T47D (cell line): Measurements from ENCODE around the gene CIDEB.
A peak's percentile ranks its signal among the peaks of the same experiment; 100 is the strongest.
"Not testable (repeated sequence)": the region's sequence is repeated elsewhere in the genome, so short reads cannot be mapped to it uniquely, and the experiment has no call there.

Source experiments
- DNase-seq, 2 experiments: peaks; one replicate each; pipeline versions ENCODE4 v3.0.0 to v3.0.0-alpha.2; 2011 to 2012; ENCODE audit warnings: low read depth in 1 of 2, low spot score in 1 of 2
- JUND ChIP-seq: IDR thresholded peaks from 2 replicates; pipeline ENCODE4 v1.6.1; 2012; ENCODE audit warnings: low read depth
- in situ Hi-C: cut with HindIII; loops from 2 replicates; pipeline ENCODE4 v1.10.0; 2016; ENCODE audit warnings: low sequenced_read_pairs, low pct_unique_long_range_greater_than_20kb

CIDEB gene

DNA sequence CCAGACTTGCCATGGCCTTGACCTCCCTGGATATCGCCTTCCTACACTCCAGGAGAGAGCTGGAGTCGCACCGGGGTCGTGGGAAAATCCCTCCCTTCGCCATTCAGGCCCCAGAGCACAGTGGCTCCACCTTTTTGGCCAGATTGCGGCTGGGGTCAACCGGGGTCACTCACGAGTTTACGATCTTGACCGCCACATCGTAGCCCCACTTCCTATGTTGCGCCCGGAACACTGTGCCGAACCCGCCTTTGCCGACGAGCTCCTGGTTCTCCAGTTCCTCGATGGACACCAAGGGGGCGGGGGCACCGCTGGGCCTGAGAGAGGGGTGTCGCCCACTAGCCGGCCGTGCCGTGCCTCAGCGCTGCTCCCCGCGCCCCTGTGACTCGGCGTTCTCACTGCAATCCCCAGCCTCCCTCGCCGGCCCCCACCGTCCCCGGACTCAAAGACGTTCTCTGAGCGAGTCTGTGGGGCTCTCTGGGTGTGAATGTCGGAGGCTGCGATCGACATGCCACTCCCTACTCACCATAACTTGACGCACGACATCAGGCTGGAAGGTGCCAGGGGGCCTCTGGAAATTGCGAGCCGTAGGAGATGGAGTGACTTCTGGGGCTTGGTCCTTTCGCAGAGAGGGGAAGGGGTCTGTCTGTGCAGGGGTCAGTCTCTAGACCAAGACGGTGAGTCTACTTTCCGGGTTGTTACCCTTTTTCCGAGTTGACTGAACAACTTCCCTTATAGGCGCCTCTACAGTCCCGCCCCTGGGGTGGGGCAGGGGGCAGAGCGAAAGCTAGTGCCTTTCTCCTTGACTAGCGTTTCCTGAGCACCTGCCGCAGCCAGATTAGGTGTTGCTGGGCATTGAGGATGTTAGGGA, 31.7 kb upstream of the CIDEB start, which contains the start of gene RIPK3:
Gene RIPK3 (minus strand): TSS at position 708 of the 868 bp plus-strand sequence. CDS start 165 bp downstream, at position 543.
- DNase-seq = peak in 1 of 2 experiments; percentile 27
- TF ChIP-seq JUND = no peak
- in situ Hi-C loops = no loop called here

DNA sequence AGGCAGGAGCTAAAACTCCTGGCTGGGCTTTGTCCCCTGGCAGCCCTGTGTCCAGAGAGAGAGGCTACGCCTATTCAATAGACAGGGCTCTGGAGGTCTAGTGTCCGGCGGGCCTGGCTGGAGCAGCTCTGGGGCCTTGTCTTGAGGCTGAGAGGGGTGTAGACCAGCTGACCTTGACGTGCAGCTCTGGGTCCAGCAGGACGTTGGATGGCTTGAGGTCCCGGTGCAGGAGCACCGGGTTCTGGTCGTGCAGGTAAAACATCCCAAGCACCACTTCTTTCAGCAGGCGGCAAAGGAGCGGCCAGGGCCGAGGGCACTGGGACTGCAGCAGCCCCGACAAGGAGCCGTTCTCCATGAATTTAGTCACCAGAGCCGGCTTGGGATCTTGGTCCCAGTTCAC, 31.1 kb upstream of the CIDEB start:
- no peak for DNase-seq
- in situ Hi-C loops = no loop called here
- no peak for TF ChIP-seq JUND

DNA sequence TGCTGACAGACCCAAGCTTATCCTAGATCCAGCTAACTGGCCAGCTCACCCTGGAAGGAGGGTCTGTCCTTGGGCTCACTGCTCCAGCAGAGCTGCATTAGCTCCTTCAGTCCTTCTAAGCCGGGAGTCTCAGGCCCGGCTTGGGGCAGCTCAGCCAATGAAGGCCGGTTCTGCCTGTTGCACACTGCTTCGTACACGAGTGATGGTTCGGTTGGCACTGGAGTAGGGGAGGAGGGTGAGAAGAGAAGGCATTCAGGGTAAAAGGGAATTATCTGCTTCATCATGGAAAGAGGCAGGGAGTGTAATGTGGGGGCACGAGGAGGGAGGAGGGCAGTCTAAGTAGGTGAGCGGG, 30.0 kb upstream of the CIDEB start:
- no peak for TF ChIP-seq JUND
- DNase-seq = no peak
- in situ Hi-C loops = no loop called here

DNA sequence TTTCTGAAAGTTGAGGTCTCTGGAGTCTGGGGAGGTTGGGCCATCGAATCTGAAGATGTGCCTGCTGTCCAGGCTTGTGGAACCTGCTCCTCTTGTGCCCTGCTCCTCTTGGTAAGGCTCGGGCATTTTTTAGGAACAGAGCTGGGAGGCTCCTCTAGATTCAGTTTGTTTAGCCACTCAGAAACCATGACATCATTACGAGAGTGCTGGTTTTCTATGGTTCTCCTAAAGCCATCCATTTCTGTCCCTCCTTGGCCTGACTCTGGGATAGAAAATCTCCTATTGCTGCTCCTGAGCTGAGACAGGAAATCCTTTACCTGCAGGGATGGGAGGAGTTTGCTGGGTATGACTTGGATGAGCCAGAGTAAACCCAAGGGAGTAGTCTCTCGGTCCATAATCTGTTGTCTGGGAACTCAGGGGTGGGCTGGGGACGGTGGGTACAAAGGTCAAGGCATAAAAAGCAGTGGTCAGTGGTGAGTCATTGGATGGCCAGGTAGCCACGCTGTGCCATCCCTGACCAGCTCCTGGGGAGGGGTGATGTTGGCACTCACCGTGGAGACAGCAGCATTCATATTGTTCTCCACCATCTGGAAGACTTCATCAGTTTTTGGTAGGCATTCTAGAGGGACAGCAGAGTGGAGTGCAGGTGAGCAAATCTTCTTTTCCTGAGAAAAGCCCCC, 29.5 kb upstream of the CIDEB start:
- DNase-seq = no peak
- TF ChIP-seq JUND = no peak

DNA sequence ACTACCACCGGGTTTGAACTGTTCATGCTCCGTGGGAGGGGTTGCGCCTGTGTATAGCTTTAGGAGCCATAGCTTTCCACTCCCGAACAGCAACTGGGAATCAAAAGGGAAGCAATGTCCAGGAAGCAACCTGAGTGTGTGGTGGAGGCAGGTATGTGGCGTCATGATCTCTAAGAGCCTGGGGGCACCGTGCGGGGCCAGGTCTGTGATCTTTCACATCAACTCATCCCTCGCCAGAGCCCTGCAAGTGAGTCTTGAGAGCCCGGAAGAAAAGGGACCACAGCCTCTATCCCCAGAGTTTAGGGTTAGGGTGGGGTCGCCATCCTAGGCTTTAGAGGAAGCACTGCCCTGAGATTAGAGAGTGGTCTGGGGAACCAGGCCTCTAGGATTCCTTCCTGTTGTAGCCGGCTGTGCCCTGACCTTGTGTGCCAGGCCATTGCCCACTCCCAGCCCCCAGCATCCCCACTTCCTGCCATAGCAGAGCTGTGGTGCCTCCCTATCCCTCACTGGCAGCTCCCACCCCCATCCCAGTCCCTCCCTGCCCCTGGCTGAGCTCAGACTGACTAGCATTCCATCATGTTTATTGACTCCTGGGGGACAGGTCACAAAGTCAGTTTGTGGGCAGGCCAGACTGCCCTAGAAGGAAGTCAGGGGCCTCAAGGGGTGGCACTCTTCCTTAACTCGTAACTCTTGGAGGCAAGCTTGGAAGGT, 27.8 kb upstream of the CIDEB start:
- in situ Hi-C loops = no loop called here
- no peak for TF ChIP-seq JUND
- peak in 1 of 2 experiments; percentile 10 for DNase-seq

More for the DNA sequence above, 29.5 kb upstream of the CIDEB start:
- in situ Hi-C loops = no loop called here

DNA sequence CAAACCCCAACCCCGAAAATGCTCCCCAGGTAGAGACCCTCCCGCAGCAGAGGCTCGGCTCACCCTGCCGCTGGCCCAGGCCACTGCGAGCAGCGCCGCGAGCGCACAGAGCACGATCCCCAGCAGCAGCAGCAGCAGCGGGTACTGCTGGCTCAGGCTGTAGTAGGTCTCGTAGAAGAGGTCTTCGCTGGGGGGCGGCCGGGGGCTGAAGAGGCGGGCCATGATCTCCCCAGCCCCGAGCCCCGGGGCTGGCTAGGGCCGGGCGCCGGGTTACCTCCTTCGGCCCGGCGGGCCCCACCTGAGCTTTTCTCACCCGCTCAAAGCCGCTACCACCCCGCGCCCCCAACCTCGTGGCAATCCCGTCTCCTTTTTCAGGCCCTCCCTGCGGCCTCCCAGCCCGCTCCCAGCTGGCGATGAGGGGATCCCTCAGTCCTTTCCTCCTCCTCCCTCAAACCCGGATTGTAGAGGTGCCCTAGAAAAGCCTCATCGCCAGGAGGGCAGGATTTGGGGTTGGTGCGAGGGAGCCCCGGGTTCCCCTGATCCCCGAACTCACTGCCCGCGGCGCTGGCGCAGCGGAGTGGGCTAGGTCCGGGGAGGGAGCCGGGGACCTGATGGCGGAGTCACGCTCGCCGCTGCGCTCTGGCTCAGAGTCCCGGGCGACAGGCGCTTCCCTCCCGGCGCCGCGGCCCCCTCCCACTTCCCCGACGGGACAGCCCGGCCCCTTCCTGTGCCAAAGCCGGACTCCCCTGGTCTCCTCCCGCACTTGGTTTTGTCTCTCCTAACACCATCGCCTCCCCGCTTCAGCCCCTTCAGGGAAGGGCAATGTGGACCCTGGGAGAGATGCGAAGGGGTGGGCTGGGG, 26.9 kb upstream of the CIDEB start, which contains the start of gene ADCY4:
Gene ADCY4 (minus strand): TSS at position 641 of the 861 bp plus-strand sequence. CDS start 419 bp downstream, at position 222.
- DNase-seq = no peak
- in situ Hi-C loops = no loop called here
- no peak for TF ChIP-seq JUND

DNA sequence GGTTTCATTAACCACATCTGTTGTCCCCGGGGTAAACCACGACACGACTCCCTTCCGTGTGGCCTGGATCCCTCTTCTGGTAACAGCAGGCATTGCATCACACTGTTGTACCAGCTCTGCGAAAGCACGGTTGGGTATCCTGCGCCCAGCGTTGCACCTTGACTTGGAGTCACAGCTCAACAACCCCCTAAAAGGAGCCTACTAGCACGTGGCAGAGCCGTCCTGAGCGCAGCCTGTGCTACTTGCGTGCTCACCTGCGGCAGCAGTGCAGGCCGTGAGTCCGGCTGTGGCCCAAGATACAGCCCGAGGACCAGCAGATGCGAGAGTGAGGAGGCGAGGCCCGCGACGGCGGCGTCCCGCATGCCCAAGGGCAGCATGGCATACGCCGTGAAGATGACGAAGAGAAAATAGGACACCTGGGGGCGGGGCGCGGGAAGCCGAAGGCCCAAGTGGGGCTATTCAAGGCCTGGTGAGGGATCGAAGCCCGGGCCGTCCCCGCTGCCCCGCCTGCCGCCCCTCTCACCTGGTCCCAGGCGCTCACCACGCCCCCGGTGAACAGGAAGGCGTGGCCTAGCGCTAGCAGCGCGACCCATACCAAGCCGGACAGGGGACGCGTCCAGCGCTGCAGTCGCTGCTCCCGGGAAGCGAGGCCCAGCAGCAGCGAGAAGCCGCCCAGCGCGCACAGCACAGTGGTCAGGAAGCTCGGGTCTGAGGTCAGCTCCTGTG, 24.7 kb upstream of the CIDEB start:
- no peak for TF ChIP-seq JUND
- DNase-seq = peak; percentile 70 to 86
- in situ Hi-C loops = no loop called here

DNA sequence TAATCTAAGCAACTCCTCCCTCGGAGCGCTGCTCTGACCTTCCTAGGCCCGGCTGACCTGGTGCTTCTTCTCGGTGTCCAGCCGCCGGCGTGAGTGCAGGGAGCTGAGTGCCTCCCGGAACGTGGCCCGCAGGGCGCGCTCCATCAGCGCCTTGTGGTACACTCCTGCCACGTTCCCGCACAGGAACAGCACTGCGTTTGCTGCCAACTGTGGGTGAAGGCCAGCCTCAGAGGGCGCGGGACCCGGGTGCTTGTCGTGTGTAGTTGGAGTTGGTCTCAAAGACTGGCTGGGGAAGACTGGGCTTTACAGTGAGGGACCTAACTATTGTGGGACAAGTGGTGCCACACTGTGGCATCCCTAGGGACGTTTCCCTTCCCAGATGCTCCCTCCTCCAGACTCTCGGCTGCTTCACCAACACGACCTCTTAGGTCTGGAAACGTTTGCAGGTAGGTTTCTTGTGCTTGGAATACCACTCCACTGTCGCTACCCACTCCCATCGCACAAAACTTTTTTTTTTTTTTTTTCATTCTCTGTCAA, 24.0 kb upstream of the CIDEB start:
- no peak for DNase-seq
- in situ Hi-C loops = no loop called here
- TF ChIP-seq JUND = no peak

DNA sequence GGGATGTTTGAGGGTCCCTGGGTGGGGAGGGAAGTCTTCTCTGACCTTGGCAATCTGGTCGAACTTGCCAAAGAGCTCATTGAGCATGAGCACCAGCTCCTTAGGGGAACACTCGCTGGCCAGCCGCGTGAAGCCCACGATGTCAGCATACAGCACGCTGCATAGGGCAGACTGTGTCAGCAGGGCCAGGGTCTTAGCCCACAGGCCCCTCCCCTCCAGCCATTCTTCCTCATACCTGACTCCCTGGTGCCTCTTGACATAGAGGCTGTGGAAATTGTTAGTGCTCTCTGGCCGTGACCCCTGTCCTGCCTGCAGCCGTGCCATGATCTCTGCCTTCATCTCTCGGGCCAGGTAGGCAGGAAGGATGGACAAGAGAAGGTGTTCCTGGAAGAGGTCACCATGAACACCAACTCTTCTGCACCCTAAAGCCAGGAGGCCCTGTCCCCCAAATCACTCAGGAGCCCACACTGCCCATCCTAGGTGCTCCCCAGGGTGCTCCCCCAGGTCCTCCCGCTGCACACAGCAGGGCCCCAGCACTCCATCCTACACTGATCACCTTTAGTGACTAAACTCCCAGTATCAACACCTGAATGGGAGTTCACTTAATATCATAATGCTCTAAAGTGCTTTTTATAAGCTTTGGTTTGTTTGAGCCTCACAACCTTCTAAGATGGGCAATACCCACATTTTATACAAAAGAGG, 23.3 kb upstream of the CIDEB start:
- no peak for TF ChIP-seq JUND
- DNase-seq = no peak
- in situ Hi-C loops = no loop called here

DNA sequence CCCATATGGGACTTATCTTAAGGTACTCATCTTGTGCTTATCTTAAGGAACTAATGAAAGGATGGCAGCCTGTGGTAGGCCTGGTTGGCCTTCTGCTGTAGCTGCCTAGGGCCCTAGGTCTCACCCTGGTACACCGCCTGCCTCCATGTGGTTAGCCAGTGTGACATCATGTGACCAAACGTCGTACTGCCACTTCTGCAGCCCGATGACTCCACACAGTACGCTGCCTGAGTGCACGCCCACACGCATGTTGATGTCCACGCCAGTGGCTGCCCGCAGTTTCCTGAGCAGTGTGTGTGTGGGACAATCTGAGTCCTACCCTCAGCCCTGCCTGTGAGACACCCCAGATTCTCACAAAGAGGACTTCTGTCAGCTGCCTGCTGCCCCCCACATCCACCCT, 22.0 kb upstream of the CIDEB start:
- no peak for DNase-seq
- TF ChIP-seq JUND = no peak
- in situ Hi-C loops = no loop called here

DNA sequence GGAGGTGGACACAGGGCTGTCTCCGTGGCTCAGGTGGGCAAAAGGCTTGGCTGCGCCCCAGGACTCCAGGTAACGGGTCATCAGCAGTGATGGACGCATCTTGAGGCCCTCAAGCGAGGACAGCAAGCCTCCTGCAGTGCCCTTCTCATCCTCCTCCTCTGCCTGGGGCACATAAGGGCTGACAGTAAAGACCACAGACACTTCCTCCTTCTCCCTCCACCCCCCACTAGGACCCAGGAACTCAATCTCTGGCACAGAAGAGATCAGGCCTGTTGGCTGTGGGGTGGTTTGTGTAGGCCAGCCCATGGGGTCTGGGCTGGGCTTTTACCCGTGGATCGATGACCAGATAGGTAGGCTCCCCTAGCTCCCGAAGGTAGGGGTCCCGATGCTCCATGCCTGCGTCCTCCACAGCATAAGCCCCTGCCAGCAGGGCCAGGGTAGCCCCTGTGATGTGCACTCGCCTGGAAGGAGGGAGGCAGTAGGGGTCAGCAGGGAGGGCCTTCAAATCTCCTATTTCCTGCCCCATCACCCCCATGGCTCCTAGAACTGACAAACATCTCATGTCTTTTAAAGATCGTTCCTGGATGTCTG, 21.4 kb upstream of the CIDEB start:
- in situ Hi-C loops = no loop called here

DNA sequence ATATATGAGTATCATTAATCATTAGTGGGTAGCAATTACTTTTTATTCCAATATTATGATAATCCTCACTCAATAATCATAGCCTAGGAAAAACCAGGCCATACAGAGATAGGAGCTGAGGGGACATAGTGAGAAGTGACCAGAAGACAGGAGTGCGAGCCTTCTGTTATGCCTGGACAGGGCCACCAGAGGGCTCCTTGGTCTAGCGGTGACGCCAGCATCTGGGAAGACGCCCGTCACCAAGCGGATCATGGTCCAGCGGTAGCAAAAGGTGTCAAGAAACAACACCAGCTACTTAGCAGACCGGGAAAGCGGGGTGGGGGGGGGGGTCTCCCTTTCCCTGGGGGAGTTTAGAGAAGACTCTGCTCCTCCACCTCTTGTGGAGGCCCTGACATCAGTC, 20.1 kb upstream of the CIDEB start:
- DNase-seq = peak in 1 of 2 experiments; percentile 21
- in situ Hi-C loops = not testable (repeated sequence)

More for the DNA sequence above, 21.4 kb upstream of the CIDEB start:
- DNase-seq = no peak
- TF ChIP-seq JUND = no peak
